ENCODE data around the gene B3GALNT1.

- no peak for TF ChIP-seq CTCF (IDR thresholded peaks at IDR 0.05)
- no peak for TF ChIP-seq POLR2AphosphoS5 (IDR thresholded peaks at IDR 0.05)
Measured at GRCh38 chr3:161153480-161153879, 48.3 kb upstream of the B3GALNT1 start.
